ENCODE results near the gene KIAA1328. TPM values are rescaled to one million over a fixed set of nuclear protein-coding genes. Genes with fewer than 3 reads are reported as not detected.
A peak's percentile ranks its signal among the peaks of the same experiment; 100 is the strongest.

Gene KIAA1328
- total and polyA plus RNA-seq, 9 of the 15 experiments (the other 6 are each of a cell fraction or from before 2014, with no cell fraction given) = 4.0 to 8.6 (median 7.4) TPM

GRCh38 chr18:36828157-36828629 is 734 bp upstream of the KIAA1328 start (continued):
- peak; percentile 96 for TF ChIP-seq PRDM10 (IDR thresholded peaks at IDR 0.05; ENCODE audit: partially characterized antibody)
- no peak for TF ChIP-seq ZNF354B (CRISPR knock-in tag; IDR thresholded peaks at IDR 0.05)
- TF ChIP-seq ZNF347 (CRISPR knock-in tag; IDR thresholded peaks at IDR 0.05; ENCODE audit: low read depth) = no peak
- TF ChIP-seq IRF2 (CRISPR knock-in tag; IDR thresholded peaks at IDR 0.05) = no peak
- TF ChIP-seq ELF1 (tag; IDR thresholded peaks at IDR 0.05) = peak; percentile 53; the same call in 1 of the 2 replicates
- peak; percentile 37 for TF ChIP-seq CHD1 (IDR thresholded peaks at IDR 0.05; ENCODE audit: low read length)
- peak; percentile 27 for TF ChIP-seq MAFG (tag; conservative IDR thresholded peaks at IDR 0.05)
- TF ChIP-seq MTF1 (CRISPR knock-in tag; IDR thresholded peaks at IDR 0.05; ENCODE audit: borderline replicate concordance) = no peak
- peak; percentile 49 for TF ChIP-seq NFE2 (IDR thresholded peaks at IDR 0.05; ENCODE audit: low read depth)
- TF ChIP-seq MYC (IDR thresholded peaks at IDR 0.05; ENCODE audit: low read depth, low read length) = no peak
- TF ChIP-seq MYC (CRISPR knock-in tag; IDR thresholded peaks at IDR 0.05; ENCODE audit: borderline replicate concordance, low read depth) = 0 out of 2 replicates have a peak, but pooled peaks have one; percentile 70
- no peak for TF ChIP-seq SP1 (CRISPR knock-in tag; IDR thresholded peaks at IDR 0.05)
- TF ChIP-seq MLLT1 (IDR thresholded peaks at IDR 0.05) = peak; percentile 53 to 60; a peak in 1 of 4 replicates
- TF ChIP-seq DACH1 (IDR thresholded peaks at IDR 0.05; ENCODE audit: partially characterized antibody) = no peak
- TF ChIP-seq NFRKB (IDR thresholded peaks at IDR 0.05; ENCODE audit: low read depth) = 0 out of 2 replicates have a peak, but pooled peaks have one; percentile 13
- no peak for TF ChIP-seq KDM5B (IDR thresholded peaks at IDR 0.05; ENCODE audit: insufficient replicate concordance, low read depth, low read length)
- TF ChIP-seq NBN (IDR thresholded peaks at IDR 0.05; ENCODE audit: low read depth) = peak; percentile 44; the same call in 1 of the 2 replicates
- TF ChIP-seq ZNF592 (IDR thresholded peaks at IDR 0.05) = no peak

All from K562 (cell line).